ENCODE results near the gene DAB2IP.
A peak's percentile ranks its signal among the peaks of the same experiment; 100 is the strongest.
"Not testable (repeated sequence)": the region's sequence is repeated elsewhere in the genome, so short reads cannot be mapped to it uniquely, and the experiment has no call there.

The DAB2IP gene

GRCh38 chr9:121626012-121626411 lies 25.4 kb upstream of the DAB2IP start:
- no peak for DNase-seq (ENCODE audit: low read depth)

- no peak for DNase-seq (ENCODE audit: low read depth)
These were observed 24.0 kb upstream of the DAB2IP start for GRCh38 chr9:121627427-121627826.

GRCh38 chr9:121628401-121628800 lies 23.0 kb upstream of the DAB2IP start:
- DNase-seq (ENCODE audit: low read depth), result no peak

GRCh38 chr9:121631115-121631514 lies 20.3 kb upstream of the DAB2IP start:
- DNase-seq (ENCODE audit: low read depth), result no peak

- DNase-seq (ENCODE audit: low read depth), result no peak
These were observed 19.4 kb upstream of the DAB2IP start for GRCh38 chr9:121631978-121632418.

- DNase-seq (ENCODE audit: low read depth), result no peak
These were observed 18.2 kb upstream of the DAB2IP start for GRCh38 chr9:121633119-121633714.

GRCh38 chr9:121633736-121634135 lies 17.7 kb upstream of the DAB2IP start:
- no peak for DNase-seq (ENCODE audit: low read depth)

- no peak for DNase-seq (ENCODE audit: low read depth)
These were observed 16.8 kb upstream of the DAB2IP start for GRCh38 chr9:121634329-121635261.

GRCh38 chr9:121635300-121635876 lies 16.0 kb upstream of the DAB2IP start:
- no peak for DNase-seq (ENCODE audit: low read depth)

- DNase-seq (ENCODE audit: low read depth), result no peak
These were observed 15.0 kb upstream of the DAB2IP start for GRCh38 chr9:121636341-121636865.

- DNase-seq (ENCODE audit: low read depth), result no peak
These were observed 14.3 kb upstream of the DAB2IP start for GRCh38 chr9:121636978-121637712.

- no peak for DNase-seq (ENCODE audit: low read depth)
These were observed 13.7 kb upstream of the DAB2IP start for GRCh38 chr9:121637713-121638220.

GRCh38 chr9:121638399-121638798 lies 13.0 kb upstream of the DAB2IP start:
- DNase-seq (ENCODE audit: low read depth), result no peak

GRCh38 chr9:121638901-121639592 lies 12.4 kb upstream of the DAB2IP start:
- no peak for DNase-seq (ENCODE audit: low read depth)

GRCh38 chr9:121639619-121640018 lies 11.8 kb upstream of the DAB2IP start:
- no peak for DNase-seq (ENCODE audit: low read depth)

GRCh38 chr9:121640076-121640475 lies 11.4 kb upstream of the DAB2IP start:
- DNase-seq (ENCODE audit: low read depth), result peak; percentile 12

GRCh38 chr9:121640491-121641223 lies 10.8 kb upstream of the DAB2IP start:
- DNase-seq (ENCODE audit: low read depth), result no peak

GRCh38 chr9:121641224-121641611 lies 10.2 kb upstream of the DAB2IP start:
- DNase-seq (ENCODE audit: low read depth), result no peak

GRCh38 chr9:121642758-121643157 lies 8.7 kb upstream of the DAB2IP start:
- DNase-seq (ENCODE audit: low read depth), result no peak

- DNase-seq (ENCODE audit: low read depth), result no peak
These were observed 8.0 kb upstream of the DAB2IP start for GRCh38 chr9:121643473-121643872.

- DNase-seq (ENCODE audit: low read depth), result not testable (repeated sequence)
These were observed 7.4 kb upstream of the DAB2IP start for GRCh38 chr9:121644040-121644439.

Data from stimulated activated CD8-positive, alpha-beta memory T cell treated with anti-CD3 and anti-CD28 coated beads, Interleukin-15, amount 100 ng/mL, for 24 hours (primary cell).